Activated naive CD4-positive, alpha-beta T cell treated with anti-CD3 and anti-CD28 coated beads for 36 hours (primary cell): ENCODE data around the gene SERINC5. TPM values are rescaled to one million over a fixed set of nuclear protein-coding genes. Genes with fewer than 3 reads are reported as not detected.
A peak's percentile ranks its signal among the peaks of the same experiment; 100 is the strongest.
"Not testable (repeated sequence)": the region's sequence is repeated elsewhere in the genome, so short reads cannot be mapped to it uniquely, and the experiment has no call there.

Experiments used
- CTCF ChIA-PET: fragments of 350-600 bp; sonication (Branson Sonifier 250); formaldehyde crosslinking; loops from one replicate; lab custom pipeline; 2021; ENCODE audit warnings: antibody characterized with exemption; lab: Charles Lee
- DNase-seq: peaks from one replicate; pipeline ENCODE4 v3.0.0-alpha.2; 2020
- H3K27ac Mint-ChIP-seq: one replicate; pipeline ENCODE4 v1.8.0; 2021; ENCODE audit warnings: mild to moderate bottlenecking, mixed read lengths
- H3K27me3 Mint-ChIP-seq: one replicate; pipeline ENCODE4 v1.8.0; 2021; ENCODE audit warnings: low read depth, mixed read lengths
- H3K36me3 Mint-ChIP-seq: one replicate; pipeline ENCODE4 v1.8.0; 2021; ENCODE audit warnings: low read depth, mixed read lengths
- H3K4me1 Mint-ChIP-seq: one replicate; pipeline ENCODE4 v1.8.0; 2021; ENCODE audit warnings: low read depth, mixed read lengths
- H3K4me3 Mint-ChIP-seq: one replicate; pipeline ENCODE4 v1.8.0; 2021; ENCODE audit warnings: mild to moderate bottlenecking, moderate library complexity, mixed read lengths
- H3K9me3 Mint-ChIP-seq: one replicate; pipeline ENCODE4 v1.8.0; 2021; ENCODE audit warnings: mixed read lengths
- intact Hi-C: fragments of 100-400 bp; cut with micrococcal nuclease; formaldehyde crosslinking; loops from one replicate; pipeline ENCODE4 v1.15.1; 2023
- total RNA-seq, 2 experiments: library from RNA; stranded (reverse); gene quantifications; one replicate each; pipeline ENCODE4 v1.2.3, GENCODE V29; 2021

Gene SERINC5
- total RNA-seq, 2 experiments from 2014 or later: 34.8 to 36.4 TPM

DNA sequence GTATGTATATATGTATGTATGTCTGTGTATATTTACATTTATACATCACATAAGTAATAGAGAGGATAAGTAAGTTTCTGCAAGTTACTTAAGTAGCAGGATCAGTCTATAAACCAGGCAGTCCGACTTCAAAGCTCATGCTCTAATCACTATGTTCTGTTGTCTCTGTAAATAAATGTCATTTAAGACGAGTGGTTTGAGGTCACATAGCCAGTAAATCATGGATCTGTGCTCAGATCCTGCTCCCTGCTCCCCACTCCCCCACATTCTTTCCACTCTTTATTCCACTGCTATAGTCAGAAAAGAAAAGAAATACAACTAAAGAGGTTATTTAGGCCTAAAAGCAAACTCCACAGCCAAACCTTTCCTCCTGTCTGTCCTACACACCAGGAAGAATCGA is 90.4 kb downstream of the SERINC5 start:
- intact Hi-C loops: loop anchor here (1.0 kb wide), 1 partner anchor 16 kb away; no protein-coding TSS in a partner anchor
- H3K4me3 Mint-ChIP-seq: no peak overlapping the region
- H3K4me1 Mint-ChIP-seq: peaks cover 50% of the 10 kb centered on the region
- no peaks in the 10 kb centered on the region for H3K27me3 Mint-ChIP-seq
- peaks cover 46% of the 10 kb centered on the region for H3K36me3 Mint-ChIP-seq
- CTCF ChIA-PET: interaction anchor here (0.6 kb wide), 1 partner anchor 121 kb away, joined by 3 read pairs; no protein-coding TSS in a partner anchor
- peaks cover 1% of the 10 kb centered on the region for H3K9me3 Mint-ChIP-seq
- H3K27ac Mint-ChIP-seq: peak overlapping the region; percentile 25
- DNase-seq: no peak

DNA sequence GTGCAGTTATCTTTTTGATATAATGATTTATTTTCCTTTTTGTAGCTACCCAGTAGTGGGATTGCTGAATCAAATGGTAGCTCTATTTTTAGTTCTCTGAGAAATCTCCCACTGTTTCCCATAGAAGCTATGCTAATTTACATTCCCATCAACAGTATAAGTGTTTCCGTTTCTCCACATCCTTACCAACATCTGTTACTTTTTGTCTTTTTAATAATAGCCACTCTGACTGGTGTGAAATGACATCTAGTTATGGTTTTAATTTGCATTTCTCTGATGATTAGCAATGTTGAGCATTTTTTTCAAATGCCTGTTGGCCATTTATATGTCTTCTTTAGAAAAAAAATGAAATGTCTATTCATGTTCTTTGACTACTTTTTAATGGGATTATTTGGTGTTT is 94.7 kb downstream of the SERINC5 start:
- Mint-ChIP-seq H3K27ac (no peak overlapping the region), H3K4me3 (no peak overlapping the region), H3K4me1 (peaks cover 37% of the 10 kb centered on the region), H3K9me3 (peaks cover 1% of the 10 kb centered on the region), H3K36me3 (peaks cover 48% of the 10 kb centered on the region), H3K27me3 (no peaks in the 10 kb centered on the region)
- CTCF ChIA-PET: interaction anchor here (0.6 to 1.3 kb wide), 3 partner anchors 17 to 69 kb away, joined by 3 to 4 read pairs (median 4); no protein-coding TSS in a partner anchor
- intact Hi-C loops: no loop called here
- no peak for DNase-seq

DNA sequence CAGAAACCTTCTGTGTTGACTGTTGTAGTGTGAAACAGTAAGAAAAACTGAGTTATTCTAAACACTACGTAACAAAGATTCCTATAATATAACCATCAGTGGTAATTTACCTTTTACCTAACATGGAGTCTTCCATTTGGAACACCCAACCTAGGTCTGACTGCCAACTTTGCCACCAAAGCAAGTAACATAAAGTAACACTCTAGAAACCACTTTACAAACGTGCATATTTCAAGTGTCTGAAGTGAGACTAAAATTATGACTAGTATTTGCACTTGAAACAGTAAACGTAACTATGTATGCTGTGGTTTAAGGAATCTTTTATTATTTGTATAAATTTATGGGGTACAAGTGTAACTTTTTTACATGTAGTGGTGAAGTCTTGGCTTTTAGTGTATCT is 95.6 kb downstream of the SERINC5 start:
- no peak overlapping the region for H3K27ac Mint-ChIP-seq
- CTCF ChIA-PET: interaction anchor here (0.5 to 1.0 kb wide), 2 partner anchors 68 to 76 kb away, joined by 4 to 6 read pairs; no protein-coding TSS in a partner anchor
- intact Hi-C loops: no loop called here
- no peak for DNase-seq
- peaks cover 32% of the 10 kb centered on the region for H3K4me1 Mint-ChIP-seq
- H3K36me3 Mint-ChIP-seq: peaks cover 45% of the 10 kb centered on the region
- H3K4me3 Mint-ChIP-seq: no peak overlapping the region
- H3K9me3 Mint-ChIP-seq: peaks cover 1% of the 10 kb centered on the region
- H3K27me3 Mint-ChIP-seq: no peaks in the 10 kb centered on the region

DNA sequence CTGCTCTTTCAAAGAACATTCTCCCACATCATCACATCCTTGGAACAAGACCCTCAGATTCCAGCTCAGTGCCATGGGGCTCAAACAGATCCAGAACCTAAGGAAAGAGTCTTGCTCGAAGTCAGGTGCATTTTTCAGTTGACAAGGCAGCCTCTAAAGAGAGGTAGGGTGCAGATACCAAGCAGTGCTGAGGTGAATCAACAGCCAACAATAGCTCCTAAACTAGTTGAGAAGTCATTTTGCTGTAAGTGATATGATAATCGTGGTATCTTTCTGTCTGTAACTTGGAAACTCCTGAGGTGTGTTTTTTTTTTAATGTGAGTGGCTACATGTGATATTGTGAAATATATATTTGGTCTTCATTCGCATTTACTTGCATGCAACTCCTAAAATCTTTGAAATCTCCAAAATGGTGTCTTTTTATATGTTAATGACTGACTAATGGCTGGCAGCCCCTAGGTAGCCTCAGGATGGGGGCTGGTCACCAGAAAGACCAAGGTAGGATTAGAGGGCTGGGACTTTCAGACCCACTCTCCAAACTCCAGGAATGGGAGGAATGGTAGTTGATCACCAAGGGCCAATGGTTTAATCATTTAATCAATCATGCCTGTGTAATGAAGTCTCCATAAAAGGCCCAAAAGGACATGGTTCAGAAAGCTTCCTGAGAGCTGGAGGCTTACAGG is 96.6 kb downstream of the SERINC5 start:
- Mint-ChIP-seq H3K4me1 (peaks cover 26% of the 10 kb centered on the region), H3K4me3 (no peak overlapping the region), H3K9me3 (peaks cover 1% of the 10 kb centered on the region), H3K36me3 (peaks cover 45% of the 10 kb centered on the region), H3K27ac (peak overlapping the region; percentile 76), H3K27me3 (no peaks in the 10 kb centered on the region)
- CTCF ChIA-PET: interaction anchor here (0.5 to 1.4 kb wide), 3 partner anchors 11 to 77 kb away, joined by 3 to 6 read pairs (median 6); no protein-coding TSS in a partner anchor
- intact Hi-C loops: no loop called here
- DNase-seq: no peak

DNA sequence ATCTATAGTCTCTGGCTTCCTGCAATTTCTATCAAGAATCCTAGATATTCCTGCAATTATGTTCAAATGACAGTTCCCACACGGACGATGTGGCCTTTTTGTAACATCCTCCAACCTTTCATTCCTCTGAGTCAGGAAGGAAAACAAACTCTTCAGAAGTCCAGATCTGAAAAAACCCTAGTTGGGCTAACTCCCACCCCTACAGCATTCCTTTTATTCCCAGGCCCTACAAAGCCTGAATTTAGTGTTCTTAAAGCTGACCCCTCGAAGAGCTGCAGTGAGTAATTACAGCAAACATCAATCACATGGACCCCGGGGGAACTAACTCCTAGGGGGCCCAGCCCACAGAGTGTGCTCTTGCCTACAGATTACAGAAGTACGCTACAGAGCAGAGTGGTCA is 99.7 kb downstream of the SERINC5 start:
- no peaks in the 10 kb centered on the region for H3K27me3 Mint-ChIP-seq
- no peak overlapping the region for H3K27ac Mint-ChIP-seq
- no peak overlapping the region for H3K4me3 Mint-ChIP-seq
- peaks cover 33% of the 10 kb centered on the region for H3K36me3 Mint-ChIP-seq
- CTCF ChIA-PET: interaction anchor here (1.3 to 1.6 kb wide), 2 partner anchors 9 to 152 kb away, joined by 3 to 4 read pairs; no protein-coding TSS in a partner anchor
- H3K4me1 Mint-ChIP-seq: peaks cover 44% of the 10 kb centered on the region
- intact Hi-C loops: no loop called here
- peaks cover under 1% of the 10 kb centered on the region for H3K9me3 Mint-ChIP-seq
- no peak for DNase-seq

DNA sequence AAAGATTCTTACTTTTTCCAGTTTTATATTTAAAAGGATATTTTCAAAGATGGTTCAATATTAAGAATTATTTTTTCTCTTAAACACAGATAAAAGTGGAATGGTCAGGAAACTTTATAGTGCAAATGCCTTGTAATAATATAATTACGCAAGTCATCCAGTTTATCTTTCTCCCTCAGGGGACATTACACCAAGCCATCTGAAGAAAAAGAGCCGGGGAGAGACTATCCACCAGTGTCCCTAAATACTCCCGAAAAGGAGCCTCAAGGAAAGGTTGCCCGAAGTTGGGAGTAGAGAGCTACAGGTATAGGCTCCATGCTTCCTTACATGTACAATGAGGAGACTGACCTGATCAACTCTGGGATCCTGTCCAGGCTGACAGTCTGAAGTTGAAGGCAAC is 101.1 kb downstream of the SERINC5 start:
- no peaks in the 10 kb centered on the region for H3K27me3 Mint-ChIP-seq
- CTCF ChIA-PET: no interaction called here
- H3K4me3 Mint-ChIP-seq: no peak overlapping the region
- intact Hi-C loops: no loop called here
- no peaks in the 10 kb centered on the region for H3K9me3 Mint-ChIP-seq
- peaks cover 42% of the 10 kb centered on the region for H3K36me3 Mint-ChIP-seq
- peaks cover 56% of the 10 kb centered on the region for H3K4me1 Mint-ChIP-seq
- peak overlapping the region; percentile 14 for H3K27ac Mint-ChIP-seq
- no peak for DNase-seq

DNA sequence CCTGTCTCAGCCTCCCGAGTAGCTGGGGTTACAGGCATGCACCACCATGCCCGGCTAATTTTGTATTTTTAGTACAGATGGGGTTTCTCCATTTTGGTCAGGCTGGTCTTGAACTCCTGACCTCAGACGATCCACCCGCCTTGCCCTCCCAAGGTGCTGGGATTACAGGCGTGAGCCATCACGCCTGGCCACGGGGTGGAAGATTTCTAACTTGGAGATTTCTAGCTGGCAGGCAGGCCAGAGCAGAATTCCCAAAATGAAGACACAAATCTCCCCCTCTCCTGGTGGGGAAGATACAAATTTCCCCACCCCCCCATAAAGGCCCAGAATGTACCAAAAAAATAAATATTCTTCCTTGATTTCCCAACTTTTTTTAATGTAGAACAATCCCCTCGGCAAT is 101.6 kb downstream of the SERINC5 start:
- H3K4me1 Mint-ChIP-seq: peaks cover 55% of the 10 kb centered on the region
- H3K27ac Mint-ChIP-seq: peak overlapping the region; percentile 14
- H3K9me3 Mint-ChIP-seq, intact Hi-C loops, H3K27me3 Mint-ChIP-seq, H3K4me3 Mint-ChIP-seq, DNase-seq: not testable (repeated sequence)
- CTCF ChIA-PET: interaction anchor here (0.5 kb wide), 1 partner anchor 28 kb away, joined by 3 read pairs; no protein-coding TSS in a partner anchor
- H3K36me3 Mint-ChIP-seq: peaks cover 42% of the 10 kb centered on the region

DNA sequence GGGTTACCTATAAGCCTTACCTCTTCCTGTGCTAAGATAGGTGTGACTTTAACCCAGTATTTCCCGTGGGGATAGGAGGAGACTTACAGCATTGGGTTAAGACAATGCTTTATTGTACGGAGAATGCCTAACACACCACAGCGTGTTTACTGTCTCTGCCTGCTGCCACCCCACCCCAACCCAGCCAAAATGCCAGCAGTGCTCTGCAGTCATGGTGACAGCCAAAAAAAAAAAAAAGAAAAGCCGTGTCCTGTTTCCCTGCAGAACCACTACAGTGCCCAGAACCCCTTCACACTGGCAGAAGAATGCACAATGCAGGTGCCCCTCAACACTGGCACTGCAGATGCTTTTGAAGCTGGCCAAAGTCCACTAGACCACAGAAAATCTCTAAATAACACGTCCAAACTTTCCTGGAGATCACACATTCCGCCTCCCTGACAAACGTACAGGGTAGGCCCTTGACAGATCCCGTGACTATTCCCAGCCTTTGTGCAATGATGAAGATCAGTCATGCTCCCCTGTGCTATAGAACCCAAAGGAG is 102.2 kb downstream of the SERINC5 start:
- Mint-ChIP-seq H3K27ac (peak overlapping the region; percentile 86), H3K9me3 (no peaks in the 10 kb centered on the region), H3K27me3 (no peaks in the 10 kb centered on the region), H3K4me3 (no peak overlapping the region), H3K4me1 (peaks cover 53% of the 10 kb centered on the region), H3K36me3 (peaks cover 42% of the 10 kb centered on the region)
- CTCF ChIA-PET: interaction anchor here (0.5 to 1.2 kb wide), 5 partner anchors 15 to 52 kb away, joined by 3 to 4 read pairs (median 3); no protein-coding TSS in a partner anchor
- intact Hi-C loops: loop anchor here (2.0 kb wide), 1 partner anchor 37 kb away; no protein-coding TSS in a partner anchor
- DNase-seq: no peak

DNA sequence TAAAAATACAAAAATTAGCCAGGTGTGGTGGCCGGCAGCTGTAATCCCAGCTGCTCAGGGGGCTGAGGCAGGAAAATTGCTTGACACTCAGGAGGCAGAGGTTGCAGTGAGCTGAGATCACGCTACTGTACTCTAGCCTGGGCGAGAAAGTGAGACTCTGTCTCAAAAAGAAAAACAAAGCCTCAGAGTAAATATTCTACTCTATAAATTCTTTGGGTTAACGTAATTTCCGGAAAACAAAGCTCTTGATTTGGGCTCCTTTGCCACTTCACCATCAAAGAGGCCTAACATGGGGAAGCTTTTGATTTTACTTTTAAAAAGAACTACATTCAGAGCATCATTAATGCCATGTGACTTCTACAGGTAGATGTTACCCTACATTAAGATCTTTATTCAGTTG is 103.1 kb downstream of the SERINC5 start:
- CTCF ChIA-PET: interaction anchor here (1.1 to 1.2 kb wide), 2 partner anchors 14 to 53 kb away, joined by 3 read pairs; no protein-coding TSS in a partner anchor
- H3K36me3 Mint-ChIP-seq: peaks cover 37% of the 10 kb centered on the region
- H3K9me3 Mint-ChIP-seq: no peaks in the 10 kb centered on the region

DNA sequence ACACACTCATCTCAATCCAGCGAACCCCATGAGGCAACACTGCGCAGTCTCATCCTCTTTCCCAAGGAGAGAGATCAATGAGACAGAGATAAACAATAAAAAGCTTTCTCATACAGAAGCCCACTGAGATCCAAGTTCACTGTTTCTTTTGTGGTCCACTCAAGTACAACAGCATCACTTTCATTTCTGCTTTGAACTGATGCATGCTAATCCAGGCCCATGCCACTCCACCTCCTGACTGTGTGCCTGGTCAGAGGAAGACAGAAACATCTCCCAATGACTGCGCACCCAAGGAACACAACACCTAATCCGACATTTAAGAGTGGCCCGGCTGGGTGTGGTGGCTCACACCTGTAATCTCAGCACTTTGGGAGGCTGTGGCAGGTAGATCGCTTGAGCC is 104.0 kb downstream of the SERINC5 start:
- Mint-ChIP-seq H3K27me3 (no peaks in the 10 kb centered on the region), H3K27ac (peak overlapping the region; percentile 86), H3K4me3 (no peak overlapping the region), H3K36me3 (peaks cover 35% of the 10 kb centered on the region), H3K9me3 (no peaks in the 10 kb centered on the region), H3K4me1 (peaks cover 59% of the 10 kb centered on the region)
- CTCF ChIA-PET: no interaction called here
- DNase-seq: no peak
- intact Hi-C loops: loop anchor here (2.0 kb wide), 3 partner anchors 15 to 39 kb away; no protein-coding TSS in a partner anchor

More for the DNA sequence above, 103.1 kb downstream of the SERINC5 start:
- Mint-ChIP-seq H3K27ac (peak overlapping the region; percentile 86), H3K27me3 (no peaks in the 10 kb centered on the region), H3K4me3 (peak overlapping the region; percentile 17), H3K4me1 (peaks cover 50% of the 10 kb centered on the region)
- intact Hi-C loops: loop anchor here (2.0 kb wide), 1 partner anchor 38 kb away; no protein-coding TSS in a partner anchor
- DNase-seq: no peak

DNA sequence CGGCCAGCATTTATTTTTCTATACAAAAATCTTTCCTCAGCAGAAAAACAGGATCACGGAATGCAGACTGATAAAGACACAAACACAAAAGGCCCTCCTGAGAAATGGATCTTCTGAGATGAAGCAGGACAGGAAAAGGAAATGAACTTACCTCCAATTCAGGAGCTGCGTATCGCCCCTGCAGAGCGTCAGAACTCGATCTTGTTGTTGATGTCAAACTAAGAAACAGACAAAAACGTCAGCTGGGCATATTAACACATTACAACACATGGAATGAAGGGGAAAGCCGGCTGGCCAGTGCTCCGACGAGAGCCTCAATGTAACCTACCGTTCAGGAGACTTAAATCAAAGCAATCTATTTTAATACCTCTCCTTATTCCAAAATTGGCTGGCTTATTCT is 105.1 kb downstream of the SERINC5 start:
- H3K4me3 Mint-ChIP-seq: no peak overlapping the region
- H3K4me1 Mint-ChIP-seq: peaks cover 63% of the 10 kb centered on the region
- peak overlapping the region; percentile 86 for H3K27ac Mint-ChIP-seq
- CTCF ChIA-PET: no interaction called here
- H3K9me3 Mint-ChIP-seq: no peaks in the 10 kb centered on the region
- intact Hi-C loops: loop anchor here (1.0 to 2.0 kb wide), 3 partner anchors 14 to 30 kb away; no protein-coding TSS in a partner anchor
- peak; percentile 49 for DNase-seq
- no peaks in the 10 kb centered on the region for H3K27me3 Mint-ChIP-seq
- H3K36me3 Mint-ChIP-seq: peaks cover 41% of the 10 kb centered on the region

DNA sequence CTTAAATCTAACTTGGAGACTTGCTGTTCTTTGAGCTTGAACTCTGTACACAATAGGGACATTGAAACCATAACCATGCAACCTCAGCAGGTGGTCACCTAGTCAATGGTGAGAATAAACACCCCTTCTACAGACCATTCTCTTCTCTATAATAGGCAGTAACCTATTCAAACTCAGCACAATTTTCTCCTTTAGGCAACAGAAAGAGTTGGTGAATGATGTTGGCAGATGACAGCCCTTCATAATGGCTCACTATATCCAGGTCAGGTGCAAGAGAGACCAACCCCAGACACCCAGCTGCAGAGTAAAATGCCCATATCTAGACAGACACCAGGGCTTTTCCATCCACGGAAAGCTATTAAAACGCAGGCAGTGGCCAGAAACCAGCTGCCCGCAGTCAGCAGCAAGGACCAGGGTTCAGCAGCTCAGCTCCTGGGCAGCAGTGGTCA is 106.7 kb downstream of the SERINC5 start:
- no peak for DNase-seq
- no peak overlapping the region for H3K27ac Mint-ChIP-seq
- H3K36me3 Mint-ChIP-seq: peaks cover 40% of the 10 kb centered on the region
- CTCF ChIA-PET: interaction anchor here (0.8 to 1.1 kb wide), 2 partner anchors 9 to 126 kb away, joined by 3 read pairs; no protein-coding TSS in a partner anchor
- intact Hi-C loops: no loop called here
- H3K4me3 Mint-ChIP-seq: no peak overlapping the region
- H3K27me3 Mint-ChIP-seq: no peaks in the 10 kb centered on the region
- no peaks in the 10 kb centered on the region for H3K9me3 Mint-ChIP-seq
- peaks cover 67% of the 10 kb centered on the region for H3K4me1 Mint-ChIP-seq
